ENCODE results near the gene ENTPD1. TPM values are rescaled to one million over a fixed set of nuclear protein-coding genes. Genes with fewer than 3 reads are reported as not detected.
"Not testable (repeated sequence)": the region's sequence is repeated elsewhere in the genome, so short reads cannot be mapped to it uniquely, and the experiment has no call there.

ENTPD1 gene
- total and polyA plus RNA-seq, 10 of the 15 experiments (the other 5 are each of a cell fraction or from before 2014, with no cell fraction given), result 110 to 413 (median 161) TPM

DNA sequence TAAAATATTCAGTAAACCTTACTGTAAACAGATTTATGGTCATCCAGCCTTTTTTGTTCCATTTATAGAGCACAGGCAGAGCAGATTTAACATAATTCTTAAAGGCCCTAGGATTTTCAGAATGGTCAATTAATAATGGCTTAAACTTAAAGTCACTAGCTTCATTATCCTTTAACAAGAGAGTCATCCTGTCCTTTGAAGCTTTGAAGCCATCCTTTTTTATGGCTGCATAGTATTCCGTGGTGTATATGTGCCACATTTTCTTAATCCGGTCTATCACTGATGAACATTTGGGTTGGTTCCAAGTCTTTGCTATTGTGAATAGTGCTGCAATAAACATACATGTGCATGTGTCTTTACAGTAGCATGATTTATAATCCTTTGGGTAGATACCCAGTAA is 17.5 kb downstream of the ENTPD1 start:
- ATAC-seq; BruUV-seq (replicated peaks); H3K4me2 ChIP-seq (ENCODE audit: control insufficient read depth, insufficient read depth); H4K20me1 ChIP-seq (ENCODE audit: control insufficient read depth, insufficient read depth); H3K4me3 ChIP-seq; FAIRE-seq; DNase-seq (ENCODE audit: low read depth, low spot score); in situ Hi-C loops (cut with MboI); H2AFZ ChIP-seq (ENCODE audit: control insufficient read depth, low read depth, low read length); H3K27ac ChIP-seq (ENCODE audit: control insufficient read depth, insufficient read depth); H3K9ac ChIP-seq (ENCODE audit: control insufficient read depth, insufficient read depth, low read length); H3K27me3 ChIP-seq (replicated peaks in 1 of 2; ENCODE audit: control insufficient read depth in 2 of 2, insufficient read depth in 2 of 2, low read length in 1 of 2); intact Hi-C loops (cut with micrococcal nuclease; ENCODE audit: unreplicated experiment): not testable (repeated sequence)
- ChIA-PET SMC1A (ENCODE audit: uncharacterized antibody, unreplicated experiment) (interaction anchor here (0.8 to 2.3 kb wide), 8 partner anchors 9 to 68 kb away, joined by 3 to 8 read pairs (median 3); partner anchors contain the start of gene ENTPD1), RAD21 (ENCODE audit: unreplicated experiment) (interaction anchor here (1.0 kb wide), 2 partner anchors 11 to 79 kb away, joined by 3 to 4 read pairs; partner anchors contain the start of gene TCTN3), POLR2A (interaction anchor here (2.3 kb wide), 1 partner anchor 11 kb away, joined by 5 read pairs; no protein-coding TSS in a partner anchor), CTCF (interaction anchor here (1.0 kb wide), 1 partner anchor 68 kb away, joined by 3 read pairs; no protein-coding TSS in a partner anchor)
- H3K36me3 ChIP-seq (ENCODE audit: control insufficient read depth in 2 of 2, insufficient read depth in 2 of 2, low read length in 1 of 2), result peaks cover 3 to 20% of the 10 kb centered on the region in 2 experiments
- peaks cover 30% of the 10 kb centered on the region for H3K9me3 ChIP-seq (replicated peaks; ENCODE audit: control insufficient read depth, insufficient read depth, low read length)
- whole genome bisulfite sequencing (ENCODE audit: insufficient coverage, insufficient replicate concordance, low lambda C conversion rate, missing lambda C conversion rate), result 69% methylated on average over 2 of the region's 2 CpGs
- peaks cover 23% of the 10 kb centered on the region for H3K4me1 ChIP-seq (ENCODE audit: control insufficient read depth, insufficient read depth, low read length)
- peaks cover 77% of the 10 kb centered on the region for H3K79me2 ChIP-seq (ENCODE audit: control insufficient read depth, insufficient read depth, low read length)
- TF ChIP-seq ZNF217 (IDR thresholded peaks at IDR 0.05), result peak; percentile 36; the same call in 1 of the 2 replicates

DNA sequence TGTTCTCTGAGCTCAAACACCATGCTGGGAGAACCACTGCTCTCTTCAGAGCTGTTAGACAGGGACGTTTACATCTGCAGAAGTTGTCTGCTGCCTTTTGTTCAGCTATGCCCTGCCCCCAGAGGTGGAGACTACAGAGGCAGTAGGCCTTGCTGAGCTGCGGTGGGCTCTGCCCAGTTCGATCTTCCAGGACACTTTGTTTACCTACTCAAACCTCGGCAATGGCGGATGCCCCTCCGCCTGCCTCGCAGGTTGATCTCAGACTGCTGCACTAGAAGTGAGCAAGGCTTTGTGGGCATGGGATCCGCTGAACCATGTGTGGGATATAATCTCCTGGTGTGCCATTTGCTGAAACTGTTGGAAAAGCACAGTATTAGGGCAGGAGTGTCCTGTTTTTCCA is 21.7 kb downstream of the ENTPD1 start:
- ChIA-PET CTCF (interaction anchor here (0.7 kb wide), 1 partner anchor 64 kb away, joined by 3 read pairs; no protein-coding TSS in a partner anchor), SMC1A (ENCODE audit: uncharacterized antibody, unreplicated experiment) (interaction anchor here (0.7 to 27.8 kb wide), 5 partner anchors 9 to 84 kb away, joined by 3 to 795 read pairs (median 4); partner anchors contain the start of genes ENTPD1 and TCTN3), RAD21 (ENCODE audit: unreplicated experiment) (interaction anchor here (1.1 to 11.6 kb wide), 5 partner anchors 9 to 84 kb away, joined by 3 to 268 read pairs (median 4); partner anchors contain the start of gene TCTN3), POLR2A (interaction anchor here (1.2 to 12.8 kb wide), 2 partner anchors 8 to 19 kb away, joined by 3 to 265 read pairs; partner anchors contain the start of gene ENTPD1)
- 87% methylated on average over 8 of the region's 8 CpGs for WGBS (ENCODE audit: insufficient coverage, insufficient replicate concordance, low lambda C conversion rate, missing lambda C conversion rate)
- in situ Hi-C loops (cut with MboI); FAIRE-seq; H3K27me3 ChIP-seq (replicated peaks in 1 of 2; ENCODE audit: control insufficient read depth in 2 of 2, insufficient read depth in 2 of 2, low read length in 1 of 2); H3K4me2 ChIP-seq (ENCODE audit: control insufficient read depth, insufficient read depth); intact Hi-C loops (cut with micrococcal nuclease; ENCODE audit: unreplicated experiment); H3K27ac ChIP-seq (ENCODE audit: control insufficient read depth, insufficient read depth); H3K9ac ChIP-seq (ENCODE audit: control insufficient read depth, insufficient read depth, low read length); DNase-seq (ENCODE audit: low read depth, low spot score); BruUV-seq (replicated peaks); ATAC-seq; H4K20me1 ChIP-seq (ENCODE audit: control insufficient read depth, insufficient read depth); H3K4me3 ChIP-seq; H2AFZ ChIP-seq (ENCODE audit: control insufficient read depth, low read depth, low read length): not testable (repeated sequence)
- peaks cover 29% of the 10 kb centered on the region for H3K4me1 ChIP-seq (ENCODE audit: control insufficient read depth, insufficient read depth, low read length)
- H3K9me3 ChIP-seq (replicated peaks; ENCODE audit: control insufficient read depth, insufficient read depth, low read length), result peaks cover 14% of the 10 kb centered on the region; the same call in 2 of the 3 replicates
- peaks cover 77% of the 10 kb centered on the region for H3K79me2 ChIP-seq (ENCODE audit: control insufficient read depth, insufficient read depth, low read length)
- TF ChIP-seq, protein P1, sequence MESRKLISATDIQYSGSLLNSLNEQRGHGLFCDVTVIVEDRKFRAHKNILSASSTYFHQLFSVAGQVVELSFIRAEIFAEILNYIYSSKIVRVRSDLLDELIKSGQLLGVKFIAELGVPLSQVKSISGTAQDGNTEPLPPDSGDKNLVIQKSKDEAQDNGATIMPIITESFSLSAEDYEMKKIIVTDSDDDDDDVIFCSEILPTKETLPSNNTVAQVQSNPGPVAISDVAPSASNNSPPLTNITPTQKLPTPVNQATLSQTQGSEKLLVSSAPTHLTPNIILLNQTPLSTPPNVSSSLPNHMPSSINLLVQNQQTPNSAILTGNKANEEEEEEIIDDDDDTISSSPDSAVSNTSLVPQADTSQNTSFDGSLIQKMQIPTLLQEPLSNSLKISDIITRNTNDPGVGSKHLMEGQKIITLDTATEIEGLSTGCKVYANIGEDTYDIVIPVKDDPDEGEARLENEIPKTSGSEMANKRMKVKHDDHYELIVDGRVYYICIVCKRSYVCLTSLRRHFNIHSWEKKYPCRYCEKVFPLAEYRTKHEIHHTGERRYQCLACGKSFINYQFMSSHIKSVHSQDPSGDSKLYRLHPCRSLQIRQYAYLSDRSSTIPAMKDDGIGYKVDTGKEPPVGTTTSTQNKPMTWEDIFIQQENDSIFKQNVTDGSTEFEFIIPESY (IDR thresholded peaks at IDR 0.05), result peak; percentile 85; the same call in 1 of the 2 replicates
- H3K36me3 ChIP-seq (ENCODE audit: control insufficient read depth in 2 of 2, insufficient read depth in 2 of 2, low read length in 1 of 2), result peaks cover 5 to 21% of the 10 kb centered on the region in 2 experiments
